Measurements from ENCODE around the gene GADD45GIP1.
A peak's percentile ranks its signal among the peaks of the same experiment; 100 is the strongest.
"Not testable (repeated sequence)": the region's sequence is repeated elsewhere in the genome, so short reads cannot be mapped to it uniquely, and the experiment has no call there.

The GADD45GIP1 gene

DNA sequence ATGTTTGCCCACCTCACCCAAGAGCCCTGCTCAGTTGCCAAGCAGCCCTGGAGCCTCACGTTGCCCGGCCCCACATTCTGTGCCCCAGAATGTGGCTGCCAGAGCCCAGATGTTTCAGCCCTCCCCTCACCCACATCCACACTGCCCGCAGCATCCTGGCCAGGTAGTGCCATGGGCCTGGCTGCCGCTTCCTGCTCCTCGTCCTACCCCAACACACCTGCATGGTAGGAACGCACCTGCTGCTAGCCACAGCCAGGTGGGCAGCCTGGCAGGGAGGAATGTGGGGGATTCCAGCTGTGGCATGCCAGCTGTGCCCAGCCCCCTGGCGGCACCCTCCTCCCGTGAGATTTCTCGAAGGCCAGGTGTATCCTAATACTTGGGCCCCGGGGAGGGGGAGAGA is 30.8 kb upstream of the GADD45GIP1 start:
- DNase-seq (ENCODE audit: low read depth) = no peak

DNA sequence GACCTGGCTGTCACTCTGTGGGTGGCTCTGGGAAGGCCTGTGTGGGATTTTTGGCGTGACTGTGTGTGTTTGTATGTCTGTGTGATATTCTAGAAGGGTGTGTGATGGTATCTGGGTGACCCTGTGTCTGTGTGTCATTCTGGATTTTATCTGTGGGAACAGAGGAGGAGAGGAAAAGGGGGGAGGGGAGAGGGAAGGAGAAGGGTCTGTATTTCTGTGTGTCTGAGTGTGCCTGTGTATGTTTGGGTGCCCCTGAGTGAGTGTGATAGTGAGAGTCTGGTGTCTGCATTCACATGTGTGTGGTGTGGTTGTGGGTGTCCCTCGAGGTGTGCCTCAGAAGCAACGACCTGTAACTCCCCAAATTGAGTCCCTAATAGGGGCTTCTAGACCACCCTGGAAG is 30.2 kb upstream of the GADD45GIP1 start:
- DNase-seq (ENCODE audit: low read depth) = no peak

DNA sequence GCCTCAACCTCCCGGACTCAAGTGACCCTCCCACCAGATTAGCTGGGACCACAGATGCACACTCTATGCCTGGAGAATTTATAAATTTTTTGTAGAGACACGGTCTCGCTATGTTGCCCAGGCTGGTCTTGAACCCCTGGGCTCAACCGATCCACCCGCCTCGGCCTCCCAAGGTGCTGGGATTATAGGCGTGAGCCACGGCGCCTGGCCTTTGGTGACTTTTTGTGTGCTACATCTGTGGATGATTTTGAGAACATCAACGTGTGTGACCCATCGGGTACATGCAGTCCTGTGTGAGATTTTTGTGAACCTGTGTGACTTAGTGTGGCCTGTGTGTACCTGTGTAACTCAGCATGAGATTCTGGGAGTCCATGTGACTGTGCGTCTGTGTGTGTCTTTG is 29.7 kb upstream of the GADD45GIP1 start:
- DNase-seq (ENCODE audit: low read depth) = no peak

DNA sequence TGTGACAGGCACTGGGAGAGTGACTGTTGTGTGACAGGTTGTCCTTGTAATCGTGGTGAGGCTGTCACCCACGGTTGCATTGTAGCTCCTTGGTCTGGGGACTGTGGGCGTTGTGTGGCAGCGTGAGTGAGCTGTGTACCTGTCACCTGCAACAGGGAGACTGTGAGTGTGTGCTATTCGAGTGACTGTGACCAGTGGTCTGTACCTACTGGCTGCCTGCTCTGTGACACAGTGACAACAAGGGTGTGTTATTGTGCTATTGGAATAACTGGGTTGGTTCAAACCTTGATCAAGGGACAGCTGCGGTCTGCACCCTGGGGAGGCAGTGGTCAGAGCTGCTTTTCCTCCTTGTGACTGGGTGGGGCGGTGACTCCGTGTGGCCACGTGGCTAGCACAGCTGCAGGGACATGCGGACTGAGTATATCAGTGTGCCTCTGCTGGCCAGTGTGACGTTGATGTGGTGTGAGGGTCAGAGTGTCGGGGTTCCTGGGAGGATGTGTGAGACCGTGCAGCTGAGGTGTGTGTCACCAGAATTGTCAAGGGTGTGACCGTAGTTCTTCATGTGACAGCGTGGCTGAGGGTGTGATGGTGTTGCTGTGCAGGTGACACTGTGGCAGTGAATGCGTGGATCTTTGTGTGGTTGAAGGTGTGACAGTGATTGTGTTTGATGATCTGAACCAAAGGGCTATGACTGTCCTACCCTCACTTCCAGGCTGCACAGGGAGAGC is 28.2 kb upstream of the GADD45GIP1 start:
- DNase-seq (ENCODE audit: low read depth) = no peak

DNA sequence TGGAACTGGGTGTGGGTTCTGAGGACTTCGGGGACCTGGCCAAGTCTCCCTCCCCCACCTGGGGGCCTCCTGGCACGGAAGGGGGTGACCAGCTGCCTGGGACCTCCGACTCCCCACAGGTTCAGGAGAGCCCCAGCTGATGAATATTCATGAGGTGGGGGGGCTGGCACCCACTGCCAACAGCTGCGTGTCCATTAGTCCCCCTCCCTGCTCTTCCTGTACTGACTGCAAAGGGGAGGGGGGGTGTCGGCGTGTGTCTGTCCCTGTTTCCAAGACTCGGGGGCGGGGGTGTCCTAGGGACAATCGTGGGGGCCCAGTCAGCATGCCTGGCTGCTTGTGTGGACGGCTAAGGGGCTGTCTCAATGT is 27.6 kb upstream of the GADD45GIP1 start:
- DNase-seq (ENCODE audit: low read depth) = no peak

DNA sequence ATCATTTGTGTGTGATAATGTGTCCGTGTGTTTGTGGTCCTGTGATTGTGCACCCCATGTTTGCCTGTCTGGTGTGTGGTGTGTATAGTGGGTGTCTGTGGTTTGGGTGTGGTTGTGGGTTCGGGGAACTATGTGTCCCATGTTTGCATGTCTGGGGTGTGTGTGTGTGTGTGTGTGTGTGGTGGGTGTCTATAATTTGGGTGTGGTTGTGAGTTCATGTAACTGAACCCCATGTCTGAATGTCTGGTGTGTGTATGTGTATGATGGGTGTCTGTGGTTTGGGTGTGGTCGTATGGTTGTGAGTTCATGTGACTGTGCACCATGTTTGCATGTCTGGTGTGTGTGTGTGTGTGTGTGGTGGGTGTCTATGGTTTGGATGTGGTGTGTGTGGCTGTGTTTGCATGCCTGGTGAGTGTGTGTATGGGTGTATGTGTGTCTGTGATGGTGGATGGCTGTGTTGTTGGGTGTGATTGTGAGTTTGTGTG is 27.2 kb upstream of the GADD45GIP1 start:
- DNase-seq (ENCODE audit: low read depth) = no peak

DNA sequence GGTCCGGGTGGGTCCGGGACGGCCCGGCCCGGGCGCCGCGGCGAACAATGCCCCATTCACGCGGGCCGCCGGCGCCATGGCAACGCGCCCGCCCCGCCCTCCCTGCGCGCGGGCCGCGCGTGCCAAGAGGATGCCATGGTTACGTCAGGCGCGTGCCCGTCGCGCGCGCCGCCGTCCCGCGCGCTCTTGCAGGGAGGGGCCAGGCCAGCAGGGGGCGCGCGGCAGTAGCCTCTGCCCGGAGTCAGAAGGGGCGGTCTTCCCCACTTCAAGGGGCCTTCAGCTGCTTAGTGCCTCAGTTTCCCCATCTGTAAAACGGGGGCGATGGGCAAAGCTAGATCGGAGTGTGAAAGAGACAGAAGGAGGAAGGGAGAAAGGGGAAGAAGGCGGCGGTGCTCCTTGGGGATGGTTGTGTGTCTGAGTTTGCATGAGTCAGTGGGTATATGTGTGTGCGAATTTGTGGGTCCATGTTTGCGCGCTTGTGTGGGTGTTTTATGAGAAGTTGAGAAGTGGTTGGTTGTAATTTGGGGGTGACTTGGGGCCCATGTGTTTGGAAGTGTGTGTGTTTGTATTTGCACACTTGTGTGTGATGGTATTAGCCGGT is 26.6 kb upstream of the GADD45GIP1 start:
- peak; percentile 73 for DNase-seq (ENCODE audit: low read depth)

DNA sequence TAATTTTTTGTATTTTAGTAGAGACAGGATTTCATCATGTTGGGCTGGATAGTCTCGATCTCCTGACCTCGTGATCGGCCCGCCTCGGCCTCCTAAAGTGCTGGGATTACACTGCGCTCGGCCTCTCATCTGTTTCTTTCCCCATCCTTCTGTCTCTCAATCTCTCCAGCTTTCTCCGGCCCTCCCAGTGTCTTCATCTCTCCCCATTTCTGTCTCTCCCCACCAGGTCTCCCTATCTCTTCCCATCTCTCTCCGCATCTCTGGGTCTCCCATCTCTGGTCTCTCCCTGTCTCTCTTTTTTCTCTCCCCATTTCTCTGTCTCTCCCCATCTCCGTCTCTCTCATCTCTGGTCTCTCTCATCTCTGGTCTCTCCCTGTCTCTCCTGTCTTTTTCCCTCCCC is 26.1 kb upstream of the GADD45GIP1 start:
- DNase-seq (ENCODE audit: low read depth) = no peak

DNA sequence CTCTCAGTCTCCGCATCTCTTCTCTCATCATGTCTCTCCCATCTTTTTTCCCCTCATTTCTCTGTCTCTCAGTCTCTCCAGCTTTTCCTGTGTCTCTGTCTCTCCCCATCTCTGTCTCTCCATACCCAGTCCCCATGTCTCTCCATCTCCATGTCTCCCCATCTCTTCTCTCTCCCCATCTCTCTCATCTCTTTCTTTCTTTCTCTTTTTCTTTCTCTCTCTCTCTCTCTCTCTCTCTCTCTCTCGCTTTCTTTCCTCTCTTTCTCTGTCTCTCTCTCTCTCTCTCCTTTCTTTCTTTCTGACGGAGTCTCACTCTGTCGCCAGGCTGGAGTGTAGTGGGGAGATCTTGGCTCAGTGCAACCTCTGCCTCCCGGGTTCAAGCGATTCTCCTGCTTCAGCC is 25.6 kb upstream of the GADD45GIP1 start:
- DNase-seq (ENCODE audit: low read depth) = no peak

DNA sequence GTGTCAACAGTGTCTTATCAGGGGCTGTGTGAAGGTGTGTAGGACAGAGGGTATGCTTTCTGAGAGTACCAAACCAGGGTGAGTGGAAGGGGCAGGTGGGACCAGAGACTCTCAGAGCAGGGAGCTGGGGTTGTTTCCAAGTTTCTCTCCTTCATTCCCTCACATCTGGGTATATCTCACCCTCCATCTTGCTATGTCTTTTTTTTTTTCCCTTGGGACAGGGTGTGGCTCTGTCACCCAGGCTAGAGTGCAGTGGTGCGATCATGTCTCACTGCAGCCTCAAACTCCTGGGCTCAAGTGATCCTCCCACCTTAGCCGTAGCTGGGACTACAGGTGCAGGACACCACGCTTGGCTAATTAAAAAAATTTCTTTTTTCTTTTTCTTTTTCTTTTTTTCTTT is 23.0 kb upstream of the GADD45GIP1 start:
- no peak for DNase-seq (ENCODE audit: low read depth)

DNA sequence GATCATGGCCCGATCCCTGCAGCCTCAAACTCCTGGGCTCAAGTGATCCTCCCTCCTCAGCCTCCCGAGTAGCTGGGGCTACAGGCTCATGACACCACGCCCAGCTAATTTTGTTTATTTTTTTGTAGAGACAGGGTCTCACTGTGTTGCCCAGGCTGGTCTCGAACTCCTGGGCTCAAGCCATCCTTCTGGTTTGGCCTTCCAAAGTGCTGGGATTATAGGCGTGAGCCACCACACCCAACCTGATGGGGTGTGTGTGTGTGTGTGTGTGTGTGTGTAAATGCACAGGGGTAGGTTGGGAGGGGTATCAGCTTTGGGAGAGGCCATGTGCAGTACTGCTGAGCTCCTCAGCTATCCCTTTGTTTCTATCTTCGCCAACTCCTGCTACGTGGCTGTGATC is 19.1 kb upstream of the GADD45GIP1 start:
- not testable (repeated sequence) for DNase-seq (ENCODE audit: low read depth)

DNA sequence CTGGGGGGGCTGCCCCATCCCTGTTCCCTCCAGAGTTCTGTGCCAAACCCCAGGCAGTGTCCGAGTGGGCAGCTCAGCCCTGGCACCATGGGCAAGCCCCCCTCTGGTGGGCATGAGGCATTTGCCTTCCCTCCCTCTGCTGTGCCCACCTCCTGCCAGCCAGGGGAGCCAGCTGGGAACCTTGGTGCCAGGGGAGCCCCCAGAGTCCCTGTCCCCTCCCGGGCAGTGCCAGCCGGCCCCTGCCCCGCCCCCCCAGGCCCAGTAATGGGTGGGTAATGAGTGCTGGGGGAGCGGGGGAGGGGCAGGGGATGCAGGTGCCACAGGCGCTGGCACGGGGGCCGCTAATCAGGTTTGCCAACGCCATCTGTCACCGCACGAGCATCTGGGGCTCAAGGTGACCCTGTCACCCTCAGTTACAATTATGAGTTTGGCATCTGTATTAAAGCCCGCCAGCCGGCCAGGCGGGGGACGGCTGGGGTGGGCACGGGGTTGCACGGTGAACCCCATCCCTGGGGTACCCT is 18.3 kb upstream of the GADD45GIP1 start:
- DNase-seq (ENCODE audit: low read depth) = no peak

DNA sequence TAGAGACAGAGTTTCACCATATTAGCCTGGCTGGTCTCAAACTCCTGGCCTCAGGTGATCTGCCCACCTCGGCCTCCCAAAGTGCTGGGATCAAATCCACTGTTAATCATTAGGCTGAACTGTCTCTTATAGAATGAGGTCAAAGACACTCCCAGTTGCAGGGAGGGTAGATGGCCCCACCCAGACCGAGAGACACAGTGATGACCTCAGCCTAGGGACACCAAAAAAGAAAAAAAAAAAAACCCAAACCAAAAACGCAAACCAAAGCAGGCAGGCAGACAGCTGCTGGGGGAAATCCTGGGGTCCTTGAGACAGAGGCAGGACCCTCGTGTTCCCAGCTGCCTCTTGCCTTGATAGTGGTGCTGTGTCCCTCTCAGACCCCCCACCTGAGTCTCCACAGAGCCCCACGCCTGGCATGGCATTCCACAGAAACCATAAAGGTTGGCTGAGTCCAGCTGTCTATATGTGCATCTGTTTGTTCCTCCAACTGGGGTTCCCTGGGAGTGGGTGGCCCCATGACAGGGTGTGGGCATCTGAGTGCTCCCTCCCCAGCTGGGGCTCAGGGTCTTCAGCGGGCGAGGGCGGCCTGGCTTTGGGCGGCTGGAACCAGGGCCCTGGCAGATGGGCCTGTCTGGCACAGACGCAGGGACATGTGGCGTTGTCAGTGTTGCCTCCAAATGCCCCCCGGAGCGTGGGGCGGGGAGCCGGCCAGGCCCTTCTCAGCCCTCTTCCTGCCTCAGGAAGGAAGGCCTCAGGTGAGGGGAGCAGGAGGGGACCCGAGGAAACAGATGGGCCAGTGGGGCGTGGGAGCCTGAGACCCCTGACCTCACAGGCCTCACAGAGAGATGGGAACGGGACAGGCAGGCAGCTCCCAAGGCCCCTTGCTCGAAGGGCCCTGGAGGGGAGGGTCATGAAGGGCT is 17.5 kb upstream of the GADD45GIP1 start:
- no peak for DNase-seq (ENCODE audit: low read depth)

DNA sequence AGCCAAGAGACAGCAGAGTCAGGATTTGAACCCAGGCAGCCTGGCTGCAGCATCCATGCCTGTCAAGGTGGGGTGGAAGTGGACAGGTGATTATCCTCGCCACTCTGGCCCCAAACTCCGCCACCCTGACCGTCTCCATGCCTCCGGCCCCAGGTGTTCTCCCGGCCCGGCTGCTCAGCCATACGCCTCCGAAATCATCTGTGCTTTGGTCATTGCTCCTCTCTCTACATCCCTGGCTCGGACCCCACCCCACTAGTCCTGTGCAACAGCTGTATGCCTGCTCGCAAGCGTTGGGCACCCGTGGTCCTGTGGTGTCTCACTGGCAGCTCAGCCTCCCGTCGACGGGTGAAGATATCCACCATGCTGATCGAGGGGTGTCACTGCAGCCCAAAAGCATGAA is 16.2 kb upstream of the GADD45GIP1 start:
- DNase-seq (ENCODE audit: low read depth) = no peak

DNA sequence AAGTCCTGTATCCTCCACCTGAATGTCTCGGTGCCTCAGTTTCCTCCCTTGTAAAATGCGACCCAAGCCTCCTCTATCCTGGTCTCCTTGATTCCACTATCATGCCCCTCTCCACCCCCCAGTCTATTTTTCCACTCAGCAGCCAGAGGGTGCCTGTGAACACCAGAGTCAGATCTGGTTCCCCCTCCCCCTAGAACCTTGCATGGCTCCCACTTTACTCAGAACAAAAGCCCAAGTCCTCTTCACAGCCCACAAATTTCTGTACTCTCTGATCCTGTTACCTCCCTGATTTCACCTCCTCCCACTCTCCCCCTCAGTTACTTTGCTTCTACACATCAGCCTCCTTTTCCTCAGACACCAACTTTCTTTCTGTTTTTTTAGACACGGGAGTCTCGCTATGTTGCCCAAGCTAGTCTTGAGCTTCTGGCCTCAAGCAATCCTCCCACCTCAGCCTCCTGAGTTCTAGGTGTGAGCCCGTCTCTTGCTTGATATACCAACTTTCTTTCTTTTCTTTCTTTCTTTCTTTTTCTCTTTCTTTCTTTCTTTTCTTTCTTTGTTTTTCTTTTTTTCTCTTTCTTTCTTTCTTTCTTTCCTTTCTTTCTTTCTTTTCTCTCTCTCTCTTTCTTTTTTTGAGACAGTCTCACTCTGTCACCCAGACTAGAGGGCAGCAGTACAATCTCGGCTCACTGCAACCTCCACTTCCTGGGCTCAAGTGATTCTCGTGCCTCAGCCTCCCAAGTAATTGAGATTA is 13.2 kb upstream of the GADD45GIP1 start:
- no peak for DNase-seq (ENCODE audit: low read depth)

DNA sequence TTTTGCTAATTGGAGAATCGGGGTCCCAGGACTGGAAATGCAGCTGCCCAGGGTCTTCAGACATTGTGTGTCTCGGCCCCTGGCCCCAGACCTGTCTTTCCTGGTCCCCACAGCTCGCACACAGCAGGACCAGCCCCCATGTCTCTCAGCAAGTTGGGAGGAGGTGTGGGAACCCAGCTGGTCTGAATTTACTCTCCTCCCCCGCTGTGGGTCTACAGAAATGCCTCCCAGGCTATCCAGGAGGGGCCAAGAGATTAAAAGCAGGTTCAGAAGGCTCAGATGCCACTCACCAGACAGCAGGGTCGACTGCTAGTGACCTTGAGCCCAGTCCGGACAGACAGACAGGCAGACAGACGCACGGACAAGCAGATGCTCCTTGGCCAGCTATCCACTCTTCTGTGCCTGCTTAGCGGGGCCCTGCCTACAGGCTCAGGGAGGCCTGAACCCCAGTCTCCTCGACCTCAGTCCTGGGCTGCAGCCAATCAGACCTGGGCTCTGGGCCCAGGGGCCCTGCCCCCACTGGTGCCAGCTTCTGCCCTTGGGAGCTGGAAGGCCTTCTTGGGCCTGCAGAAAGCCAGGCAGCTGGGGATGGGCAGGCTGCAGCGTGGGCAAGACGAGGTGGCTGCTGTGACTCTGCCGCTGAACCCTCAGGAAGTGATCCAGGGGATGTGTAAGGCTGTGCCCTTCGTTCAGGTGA is 12.4 kb upstream of the GADD45GIP1 start, which contains the start of gene DAND5:
TSS of gene DAND5 (plus strand) at position 285 of the 697 bp plus-strand sequence. CDS start at position 370, 85 bp downstream.
- DNase-seq (ENCODE audit: low read depth) = no peak

DNA sequence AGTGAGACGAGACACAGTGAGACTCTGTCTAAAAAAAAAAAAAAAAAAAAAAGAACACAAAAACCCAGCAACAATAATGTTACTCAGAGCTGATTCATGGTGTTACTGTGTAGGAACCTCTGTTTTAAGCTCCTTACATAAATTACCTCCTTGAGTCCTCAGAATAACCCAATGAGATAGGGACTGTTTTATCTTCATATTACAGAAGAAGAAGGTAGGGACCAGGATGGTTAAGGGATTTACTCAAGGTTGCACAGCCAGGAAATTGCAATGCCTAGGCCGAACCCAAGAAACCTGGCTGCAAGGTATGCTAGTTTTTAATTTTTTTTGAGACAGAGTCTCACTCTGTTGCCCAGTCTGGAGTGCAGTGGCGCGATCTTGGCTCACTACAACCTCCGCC is 10.9 kb upstream of the GADD45GIP1 start:
- no peak for DNase-seq (ENCODE audit: low read depth)

DNA sequence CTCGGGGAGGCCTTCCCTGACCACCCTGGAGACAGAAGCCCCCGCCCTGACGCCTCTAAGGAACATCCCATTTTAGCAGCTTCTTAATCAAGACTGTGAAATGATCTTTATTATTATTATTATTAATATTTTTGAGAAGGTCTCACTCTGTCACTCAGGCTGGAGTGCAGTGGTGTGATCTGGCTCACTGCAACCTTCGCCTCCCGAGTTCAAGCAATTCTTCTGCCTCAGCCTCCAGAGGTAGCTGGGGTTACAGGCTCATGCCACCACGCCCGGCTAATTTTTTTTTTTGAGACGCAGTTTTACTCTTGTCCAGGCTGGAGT is 8.8 kb upstream of the GADD45GIP1 start:
- no peak for DNase-seq (ENCODE audit: low read depth)

DNA sequence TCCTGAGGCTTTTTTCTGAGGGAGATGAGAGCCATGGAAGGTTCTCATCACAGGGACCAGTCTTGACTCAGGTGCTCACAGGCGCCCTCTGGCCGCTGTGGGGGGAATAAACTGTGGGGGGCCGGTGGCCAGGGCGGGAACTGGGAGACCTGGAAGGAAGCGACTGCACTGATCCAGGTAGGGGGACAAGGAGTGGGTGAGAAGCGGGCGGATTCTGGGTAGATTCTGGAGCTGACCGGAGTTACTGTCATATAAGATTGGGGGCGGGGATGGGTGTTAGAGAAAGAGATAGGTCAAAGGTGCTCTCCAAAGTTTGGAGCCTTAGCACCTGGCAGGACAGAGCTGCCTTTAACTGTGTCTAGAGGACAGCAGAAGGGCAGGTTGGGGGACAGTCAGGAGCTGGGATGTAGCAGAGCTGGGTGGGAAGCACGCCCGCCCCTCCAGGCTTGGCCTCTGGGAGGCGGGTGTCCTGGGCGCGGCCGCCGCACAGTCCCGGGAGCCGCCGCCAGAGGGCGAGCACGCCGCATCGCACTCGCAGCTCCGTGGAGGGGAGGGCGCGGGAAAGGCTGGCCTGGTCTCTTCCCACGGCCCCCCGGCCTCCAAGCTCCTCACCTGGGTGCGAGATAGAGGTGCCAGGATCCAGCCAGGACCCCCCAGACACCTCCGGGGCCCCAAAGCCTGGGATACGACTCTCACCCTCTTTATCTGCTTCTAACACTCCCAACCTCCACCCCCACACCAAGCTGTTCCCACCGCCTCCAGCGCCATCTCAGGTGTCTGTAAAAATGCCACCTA is 8.2 kb upstream of the GADD45GIP1 start:
- DNase-seq (ENCODE audit: low read depth) = peak; percentile 70

DNA sequence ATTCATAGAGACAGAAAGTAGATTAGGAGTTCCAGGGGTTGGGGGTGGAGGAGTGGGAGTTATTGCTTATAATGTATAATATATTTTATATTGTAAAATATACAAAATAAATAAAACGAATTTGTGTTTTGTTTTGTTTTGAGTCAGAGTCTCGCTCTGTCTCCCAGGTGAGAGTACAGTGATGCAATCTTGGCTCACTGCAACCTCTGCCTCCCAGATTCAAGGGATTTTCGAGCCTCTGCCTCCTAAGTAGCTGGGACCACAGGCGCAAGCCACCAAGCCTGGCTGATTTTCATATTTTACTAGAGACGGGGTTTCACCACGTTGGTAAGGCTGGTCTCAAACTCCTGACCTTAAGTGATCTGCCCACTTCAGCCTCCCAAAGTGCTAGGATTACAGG is 2.5 kb upstream of the GADD45GIP1 start:
- no peak for DNase-seq (ENCODE audit: low read depth)

All from T follicular helper cell (primary cell).